Thymus (tissue), 11 donors: Measurements from ENCODE around the gene FKBP6. TPM values are rescaled to one million over a fixed set of nuclear protein-coding genes. Genes with fewer than 3 reads are reported as not detected.
A peak's percentile ranks its signal among the peaks of the same experiment; 100 is the strongest.
"Not testable (repeated sequence)": the region's sequence is repeated elsewhere in the genome, so short reads cannot be mapped to it uniquely, and the experiment has no call there.

ENCODE experiments used
- DNase-seq, 9 donors: peaks; one replicate each; pipeline ENCODE4 v3.0.0-alpha.2; 2013; ENCODE audit warnings: low spot score in 9 of 9, low read depth in 6 of 9, missing footprints in 1 of 9
- H3K27ac ChIP-seq, 2 donors: one replicate each; pipeline ENCODE4 v1.5.1; 2013; ENCODE audit warnings: control low read depth in 1 of 2, low read depth in 1 of 2, low read length in 1 of 2, mild to moderate bottlenecking in 1 of 2, moderate library complexity in 1 of 2
- H3K27me3 ChIP-seq, 2 donors: one replicate each; pipeline ENCODE4 v1.5.1; 2013; ENCODE audit warnings: low read length in 1 of 2; ENCODE audit not compliant: control insufficient read depth in 2 of 2, insufficient read depth in 1 of 2
- H3K36me3 ChIP-seq, 2 donors: one replicate each; pipeline ENCODE4 v1.5.1; 2013; ENCODE audit warnings: low read length in 1 of 2, mild to moderate bottlenecking in 1 of 2, moderate library complexity in 1 of 2; ENCODE audit not compliant: control insufficient read depth in 2 of 2, insufficient read depth in 2 of 2
- H3K4me1 ChIP-seq, 2 donors: one replicate each; pipeline ENCODE4 v1.5.1; 2013; ENCODE audit warnings: low read length in 2 of 2; ENCODE audit not compliant: control insufficient read depth in 2 of 2, insufficient read depth in 2 of 2
- H3K4me3 ChIP-seq, 2 donors: one replicate each; pipeline ENCODE4 v1.5.1; 2013; ENCODE audit warnings: low read length in 2 of 2, control low read depth in 1 of 2, mild to moderate bottlenecking in 1 of 2
- H3K9me3 ChIP-seq, 2 donors: one replicate each; pipeline ENCODE4 v1.5.1; 2013; ENCODE audit warnings: low read length in 1 of 2, mild to moderate bottlenecking in 1 of 2; ENCODE audit not compliant: control insufficient read depth in 2 of 2, insufficient read depth in 1 of 2
- WGBS: extraction: QIAGEN DNeasy Blood & Tissue Kit; methylation state at CpG from one replicate; pipeline ENCODE4 v1.1.7; 2013; 5-methylcytosine and 5-hydroxymethylcytosine counted together
- polyA plus RNA-seq: library from polyadenylated mRNA; stranded (reverse); fragments of 200-250 nt; gene quantifications from one replicate; pipeline ENCODE4 v1.2.3, GENCODE V29; 2013
- total RNA-seq: library from RNA; stranded (reverse); fragments of 120-200 nt; gene quantifications from one replicate; pipeline ENCODE4 v1.2.4, GENCODE V29; 2013
- donor health status: healthy.

FKBP6 gene
- total and polyA plus RNA-seq, 2 donors: 0.19 to 0.50 TPM

GRCh38 chr7:73394422-73394821 lies 66.5 kb downstream of the FKBP6 start:
- peaks cover 0 to 4% of the 10 kb centered on the region in 2 donors for H3K4me1 ChIP-seq

GRCh38 chr7:73395538-73396503 lies 67.9 kb downstream of the FKBP6 start:
- H3K27ac ChIP-seq: no peak overlapping the region
- peaks cover 0 to 4% of the 10 kb centered on the region in 2 donors for H3K4me1 ChIP-seq
- no peaks in the 10 kb centered on the region for H3K36me3 ChIP-seq
- H3K4me3 ChIP-seq: no peak overlapping the region
- WGBS: 96% methylated on average over 21 of the region's 21 CpGs
- no peaks in the 10 kb centered on the region for H3K27me3 ChIP-seq
- DNase-seq: no peak
- no peaks in the 10 kb centered on the region for H3K9me3 ChIP-seq

More at GRCh38 chr7:73394422-73394821, 66.5 kb downstream of the FKBP6 start:
- Histone ChIP-seq H3K9me3 (no peaks in the 10 kb centered on the region), H3K36me3 (no peaks in the 10 kb centered on the region), H3K27ac (no peak overlapping the region), H3K27me3 (no peaks in the 10 kb centered on the region), H3K4me3 (no peak overlapping the region)
- WGBS: 74% methylated on average over 3 of the region's 3 CpGs
- DNase-seq: no peak

- H3K36me3 ChIP-seq: no peaks in the 10 kb centered on the region
- H3K27ac ChIP-seq: no peak overlapping the region
- H3K4me1 ChIP-seq: peaks cover 0 to 4% of the 10 kb centered on the region in 2 donors
- H3K4me3 ChIP-seq: peak overlapping the region in 1 of 2 donors; percentile 32
- DNase-seq: peak in 1 of 9 donors; percentile 7
- 49% methylated on average over 14 of the region's 14 CpGs for WGBS
- no peaks in the 10 kb centered on the region for H3K9me3 ChIP-seq
- H3K27me3 ChIP-seq: no peaks in the 10 kb centered on the region
Measured at GRCh38 chr7:73397521-73398281, 69.7 kb downstream of the FKBP6 start.

GRCh38 chr7:73399185-73400050 lies 71.5 kb downstream of the FKBP6 start:
- H3K36me3 ChIP-seq, H3K27me3 ChIP-seq, H3K27ac ChIP-seq, H3K4me1 ChIP-seq, H3K9me3 ChIP-seq: not testable (repeated sequence)
- peak; percentile 34 to 88 (median 61) for DNase-seq
- WGBS: 46% methylated on average over 19 of the region's 19 CpGs
- peak overlapping the region; percentile 14 to 18 for H3K4me3 ChIP-seq

- H3K36me3 ChIP-seq, H3K4me1 ChIP-seq, H3K27me3 ChIP-seq, H3K27ac ChIP-seq, DNase-seq, H3K9me3 ChIP-seq, H3K4me3 ChIP-seq: not testable (repeated sequence)
- WGBS: 95% methylated on average over 3 of the region's 3 CpGs
Measured at GRCh38 chr7:73404860-73405259, 76.9 kb downstream of the FKBP6 start.

Other genes starting within 250 kb of the FKBP6 start
- gene SPDYE9, start 242.1 kb upstream of the FKBP6 start, total RNA-seq: not detected
- gene SPDYE9, start 242.1 kb upstream of the FKBP6 start, polyA plus RNA-seq: 0.07 TPM
- 28.9 TPM for gene NSUN5, start 19.3 kb upstream of the FKBP6 start, total RNA-seq
- 42.1 TPM for gene NSUN5, start 19.3 kb upstream of the FKBP6 start, polyA plus RNA-seq
- 0.09 TPM for gene TRIM50, start 79 bp upstream of the FKBP6 start, total RNA-seq
- 0.21 TPM for gene TRIM50, start 79 bp upstream of the FKBP6 start, polyA plus RNA-seq
- 0.76 TPM for gene FZD9, start 105.6 kb downstream of the FKBP6 start, total RNA-seq
- gene FZD9, start 105.6 kb downstream of the FKBP6 start, polyA plus RNA-seq: 0.62 TPM
- 50.1 TPM for gene BAZ1B, start 194.1 kb downstream of the FKBP6 start, total RNA-seq
- 18.7 TPM for gene BAZ1B, start 194.1 kb downstream of the FKBP6 start, polyA plus RNA-seq
- 13.3 TPM for gene BCL7B, start 229.5 kb downstream of the FKBP6 start, total RNA-seq
- 54.9 TPM for gene BCL7B, start 229.5 kb downstream of the FKBP6 start, polyA plus RNA-seq